HFF-Myc (cell line): ENCODE results near the gene GABRP.
A peak's percentile ranks its signal among the peaks of the same experiment; 100 is the strongest.

Experiments
- DNase-seq: peaks from one replicate; pipeline ENCODE4 v3.0.0-alpha.2; 2011; ENCODE audit warnings: low read depth; ENCODE audit errors: extremely low read depth
- H3K4me3 ChIP-seq: replicated peaks from 2 replicates; pipeline ENCODE4 v1.5.1; 2011; ENCODE audit warnings: low read depth, mild to moderate bottlenecking, control low read depth, low read length
- TF ChIP-seq, protein P1 (sequence below): IDR thresholded peaks from 2 replicates; pipeline ENCODE4 v1.5.1; 2012; ENCODE audit warnings: mild to moderate bottlenecking, low read depth, low read length, control low read depth; ENCODE audit errors: missing control alignments

GABRP gene

DNA sequence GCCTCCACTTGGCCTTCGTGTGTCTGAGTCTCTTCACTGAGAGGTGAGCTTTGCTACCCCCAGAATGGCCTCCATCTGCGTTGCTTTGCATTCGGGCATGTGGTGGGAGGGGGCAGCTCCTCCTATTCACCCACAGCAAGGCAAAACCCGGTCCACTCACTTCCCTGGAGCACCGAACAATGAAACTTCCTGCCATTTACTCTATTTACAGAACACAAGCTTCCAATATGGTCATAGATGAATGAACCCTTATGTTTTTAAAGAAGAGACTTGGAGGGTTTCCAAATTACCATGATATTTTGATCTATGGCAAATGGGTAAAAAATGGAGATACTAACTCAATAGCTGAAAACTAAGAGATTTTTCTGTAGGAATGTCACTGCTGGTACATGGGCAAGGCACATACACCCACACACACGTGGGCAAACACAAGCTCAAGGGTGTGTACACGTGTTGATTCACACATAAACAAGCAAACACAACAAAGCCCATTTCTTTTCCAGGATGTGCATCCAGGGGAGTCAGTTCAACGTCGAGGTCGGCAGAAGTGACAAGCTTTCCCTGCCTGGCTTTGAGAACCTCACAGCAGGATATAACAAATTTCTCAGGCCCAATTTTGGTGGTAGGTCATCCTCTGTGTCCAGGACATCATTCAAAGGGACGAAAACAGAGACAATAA lies 5.2 kb downstream of the GABRP start:
- no peak for DNase-seq
- TF ChIP-seq, protein P1, sequence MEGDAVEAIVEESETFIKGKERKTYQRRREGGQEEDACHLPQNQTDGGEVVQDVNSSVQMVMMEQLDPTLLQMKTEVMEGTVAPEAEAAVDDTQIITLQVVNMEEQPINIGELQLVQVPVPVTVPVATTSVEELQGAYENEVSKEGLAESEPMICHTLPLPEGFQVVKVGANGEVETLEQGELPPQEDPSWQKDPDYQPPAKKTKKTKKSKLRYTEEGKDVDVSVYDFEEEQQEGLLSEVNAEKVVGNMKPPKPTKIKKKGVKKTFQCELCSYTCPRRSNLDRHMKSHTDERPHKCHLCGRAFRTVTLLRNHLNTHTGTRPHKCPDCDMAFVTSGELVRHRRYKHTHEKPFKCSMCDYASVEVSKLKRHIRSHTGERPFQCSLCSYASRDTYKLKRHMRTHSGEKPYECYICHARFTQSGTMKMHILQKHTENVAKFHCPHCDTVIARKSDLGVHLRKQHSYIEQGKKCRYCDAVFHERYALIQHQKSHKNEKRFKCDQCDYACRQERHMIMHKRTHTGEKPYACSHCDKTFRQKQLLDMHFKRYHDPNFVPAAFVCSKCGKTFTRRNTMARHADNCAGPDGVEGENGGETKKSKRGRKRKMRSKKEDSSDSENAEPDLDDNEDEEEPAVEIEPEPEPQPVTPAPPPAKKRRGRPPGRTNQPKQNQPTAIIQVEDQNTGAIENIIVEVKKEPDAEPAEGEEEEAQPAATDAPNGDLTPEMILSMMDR: no peak
- no peak overlapping the region for H3K4me3 ChIP-seq

DNA sequence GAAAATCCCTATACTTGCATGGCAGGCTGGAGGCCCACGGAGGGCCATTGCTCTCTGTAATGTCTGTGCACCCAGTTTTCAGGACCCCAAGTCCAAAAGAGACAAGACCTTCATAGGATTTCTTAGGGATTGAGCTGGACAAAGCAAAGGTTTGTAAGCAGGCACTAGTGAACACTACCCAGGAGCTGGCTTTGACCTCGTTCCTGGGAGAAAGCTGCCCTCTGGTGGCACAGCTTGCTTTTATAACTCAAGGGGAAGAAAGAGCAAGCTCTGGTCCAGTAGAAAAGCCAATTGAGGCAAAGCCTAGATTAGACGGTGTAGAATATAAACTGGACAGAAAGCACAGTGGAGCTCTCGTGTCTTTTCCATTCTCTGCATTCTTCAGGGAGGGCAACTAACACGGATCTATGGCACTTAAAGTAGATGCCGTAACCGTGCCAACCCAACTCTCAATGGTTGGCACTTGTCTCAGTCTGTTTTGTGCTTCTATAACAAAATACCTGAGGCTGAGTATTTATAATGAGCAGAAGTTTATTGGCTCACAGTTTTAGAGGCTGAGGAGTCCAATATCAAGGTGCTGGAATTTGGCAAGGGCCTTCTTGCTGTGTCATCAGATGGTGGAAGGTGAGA lies 7.9 kb downstream of the GABRP start:
- no peak for DNase-seq

DNA sequence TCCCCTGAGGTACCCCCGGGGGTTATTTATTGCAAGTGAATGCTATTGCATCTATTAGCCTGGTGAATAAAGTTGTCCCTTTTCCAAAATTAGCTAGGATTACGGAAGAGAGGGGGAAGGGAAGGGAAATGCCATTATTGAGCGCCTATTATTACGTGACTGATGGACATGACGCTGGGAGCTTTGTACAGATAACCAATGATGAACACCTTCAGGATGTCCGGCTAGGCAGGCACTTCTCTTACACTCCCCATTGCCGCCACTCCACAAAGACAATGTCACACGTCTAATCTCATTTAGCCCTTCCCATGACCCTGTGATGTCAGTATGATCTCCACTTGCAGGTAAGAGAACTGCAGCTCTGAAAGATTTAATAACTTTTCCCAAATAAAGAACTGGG lies 9.4 kb downstream of the GABRP start:
- no peak for DNase-seq
- no peak overlapping the region for H3K4me3 ChIP-seq
- TF ChIP-seq, protein P1: no peak

More for the DNA sequence above, 7.9 kb downstream of the GABRP start:
- TF ChIP-seq, protein P1: peak; percentile 55
- H3K4me3 ChIP-seq: no peak overlapping the region

DNA sequence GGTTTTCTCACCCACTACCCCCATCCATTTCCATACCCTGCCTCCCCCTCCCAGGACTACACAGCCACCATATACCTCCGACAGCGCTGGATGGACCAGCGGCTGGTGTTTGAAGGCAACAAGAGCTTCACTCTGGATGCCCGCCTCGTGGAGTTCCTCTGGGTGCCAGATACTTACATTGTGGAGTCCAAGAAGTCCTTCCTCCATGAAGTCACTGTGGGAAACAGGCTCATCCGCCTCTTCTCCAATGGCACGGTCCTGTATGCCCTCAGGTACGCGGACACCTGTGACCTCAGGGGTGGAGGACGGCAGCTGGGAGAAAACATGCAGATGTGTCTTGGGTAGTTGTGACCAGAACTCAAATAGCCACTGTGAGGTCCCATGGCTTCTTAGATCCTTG lies 11.6 kb downstream of the GABRP start:
- DNase-seq: no peak
- TF ChIP-seq, protein P1: no peak
- H3K4me3 ChIP-seq: no peak overlapping the region

DNA sequence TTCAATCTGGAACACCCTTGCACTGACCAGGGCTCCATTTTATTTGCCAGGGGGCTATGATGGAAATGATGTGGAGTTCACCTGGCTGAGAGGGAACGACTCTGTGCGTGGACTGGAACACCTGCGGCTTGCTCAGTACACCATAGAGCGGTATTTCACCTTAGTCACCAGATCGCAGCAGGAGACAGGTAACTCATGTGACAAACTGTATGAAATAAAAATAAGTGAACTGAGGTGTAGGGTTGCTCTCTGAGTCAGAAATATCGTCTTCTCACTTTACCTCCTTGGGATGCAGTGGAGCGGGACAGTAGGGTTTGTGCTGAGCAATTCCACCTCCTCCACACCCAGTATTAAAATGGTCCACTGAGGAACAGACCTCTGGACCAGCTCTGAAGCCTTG lies 22.1 kb downstream of the GABRP start:
- no peak overlapping the region for H3K4me3 ChIP-seq
- TF ChIP-seq, protein P1: no peak
- DNase-seq: no peak

DNA sequence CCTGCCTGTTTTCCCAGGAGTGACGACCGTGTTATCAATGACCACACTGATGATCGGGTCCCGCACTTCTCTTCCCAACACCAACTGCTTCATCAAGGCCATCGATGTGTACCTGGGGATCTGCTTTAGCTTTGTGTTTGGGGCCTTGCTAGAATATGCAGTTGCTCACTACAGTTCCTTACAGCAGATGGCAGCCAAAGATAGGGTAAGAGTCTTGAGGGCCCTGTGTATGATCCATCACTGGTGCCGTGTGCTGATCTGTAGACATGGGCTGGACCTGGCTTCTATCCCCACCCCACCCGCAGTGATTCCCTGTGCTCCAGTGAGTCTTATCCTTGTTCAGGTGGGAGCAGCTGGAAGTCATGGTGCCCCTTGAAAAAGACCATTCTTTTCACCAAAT lies 26.0 kb downstream of the GABRP start:
- no peak overlapping the region for H3K4me3 ChIP-seq
- DNase-seq: no peak
- TF ChIP-seq, protein P1: peak; percentile 36
